SK-N-SH treated with all-trans-retinoic acid at 6 μM for 48 hours (cell line): Measurements from ENCODE around the gene SLFN11.
"Not testable (repeated sequence)": the region's sequence is repeated elsewhere in the genome, so short reads cannot be mapped to it uniquely, and the experiment has no call there.

ENCODE experiments used
- ATAC-seq: fragments of 200-7000 bp; cut with Tn5 transposase; 3 replicates; pipeline ENCODE4 v1.9.1; 2020; ENCODE audit warnings: mild to moderate bottlenecking, moderate library complexity
- ARNTL ChIP-seq: fragments of 450-650 bp; formaldehyde crosslinking; IDR thresholded peaks from 2 replicates; pipeline ENCODE4 v1.5.0; 2020; ENCODE audit warnings: low read depth, mild to moderate bottlenecking, moderate library complexity, borderline replicate concordance
- BACH2 ChIP-seq: fragments of 250-450 bp; sonication (Bioruptor Pico); IDR thresholded peaks from 2 replicates; pipeline ENCODE4 v1.9.0; 2021; ENCODE audit warnings: mild to moderate bottlenecking, borderline replicate concordance
- CSRNP3 ChIP-seq: fragments of 250-450 bp; sonication (Bioruptor Pico); IDR thresholded peaks from 2 replicates; pipeline ENCODE4 v1.5.1; 2021; ENCODE audit warnings: mild to moderate bottlenecking, moderate library complexity
- ESRRG ChIP-seq: fragments of 250-450 bp; sonication (Bioruptor Pico); IDR thresholded peaks from 2 replicates; pipeline ENCODE4 v1.6.1; 2021; ENCODE audit warnings: mild to moderate bottlenecking
- GLIS3 ChIP-seq: fragments of 250-450 bp; sonication (Bioruptor Pico); IDR thresholded peaks from 2 replicates; pipeline ENCODE4 v1.5.0; 2020; ENCODE audit warnings: mild to moderate bottlenecking, moderate library complexity
- OSR1 ChIP-seq: fragments of 250-450 bp; sonication (Bioruptor Pico); IDR thresholded peaks from 2 replicates; pipeline ENCODE4 v1.8.0; 2022; ENCODE audit warnings: moderate library complexity, mild to moderate bottlenecking, inconsistent platforms
- PATZ1 ChIP-seq: fragments of 250-450 bp; sonication (Bioruptor Pico); IDR thresholded peaks from 2 replicates; pipeline ENCODE4 v1.8.0; 2020; ENCODE audit warnings: mild to moderate bottlenecking, moderate library complexity, borderline replicate concordance
- POU6F1 ChIP-seq: fragments of 250-450 bp; sonication (Bioruptor Pico); IDR thresholded peaks from 2 replicates; pipeline ENCODE4 v1.8.0; 2021; ENCODE audit warnings: low read depth, mild to moderate bottlenecking, moderate library complexity, borderline replicate concordance
- PPARA ChIP-seq: fragments of 250-450 bp; sonication (Bioruptor Pico); IDR thresholded peaks from 2 replicates; pipeline ENCODE4 v1.5.0; 2020; ENCODE audit warnings: mild to moderate bottlenecking, borderline replicate concordance
- TCF4 ChIP-seq: fragments of 250-450 bp; sonication (Bioruptor Pico); IDR thresholded peaks from 2 replicates; pipeline ENCODE4 v1.8.0; 2021; ENCODE audit warnings: mild to moderate bottlenecking, moderate library complexity, borderline replicate concordance
- TSHZ2 ChIP-seq: fragments of 250-450 bp; sonication (Bioruptor Pico); IDR thresholded peaks from 2 replicates; pipeline ENCODE4 v1.5.0; 2020; ENCODE audit warnings: mild to moderate bottlenecking, moderate library complexity
- ZC3H10 ChIP-seq: fragments of 250-450 bp; sonication (Bioruptor Pico); IDR thresholded peaks from 2 replicates; pipeline ENCODE4 v1.5.1; 2021; ENCODE audit warnings: mild to moderate bottlenecking, moderate library complexity
- ZFP3 ChIP-seq: fragments of 250-450 bp; sonication (Bioruptor Pico); IDR thresholded peaks from 2 replicates; pipeline ENCODE4 v1.5.0; 2020; ENCODE audit warnings: mild to moderate bottlenecking, moderate library complexity
- ZNF565 ChIP-seq: fragments of 450-650 bp; formaldehyde crosslinking; conservative IDR thresholded peaks from 2 replicates; pipeline ENCODE4 v1.5.0; 2020; ENCODE audit warnings: low read depth, mild to moderate bottlenecking, moderate library complexity
- ZNF70 ChIP-seq: fragments of 450-650 bp; formaldehyde crosslinking; IDR thresholded peaks from 2 replicates; pipeline ENCODE4 v1.5.0; 2020; ENCODE audit warnings: mild to moderate bottlenecking, moderate library complexity
- ZNF8 ChIP-seq: fragments of 450-650 bp; formaldehyde crosslinking; IDR thresholded peaks from 2 replicates; pipeline ENCODE4 v1.5.0; 2020; ENCODE audit warnings: mild to moderate bottlenecking, moderate library complexity

Gene SLFN11

GRCh38 chr17:35373534-35373983 lies at the start of gene SLFN11:
Gene SLFN11, minus strand, starts transcription at chr17:35373621. Its CDS starts 9,814 bp downstream, at chr17:35363807.
- peak; percentile 56 for ATAC-seq
- TF ChIP-seq PPARA (CRISPR knock-in tag) = no peak
- no peak for TF ChIP-seq ZFP3 (CRISPR knock-in tag)
- no peak for TF ChIP-seq POU6F1 (CRISPR knock-in tag)
- no peak for TF ChIP-seq CSRNP3 (CRISPR knock-in tag)
- TF ChIP-seq OSR1 (CRISPR knock-in tag) = no peak
- no peak for TF ChIP-seq ZC3H10 (CRISPR knock-in tag)

GRCh38 chr17:35421069-35421468 lies 47.6 kb upstream of the SLFN11 start:
- ATAC-seq = not testable (repeated sequence)

GRCh38 chr17:35416659-35417058 lies 43.2 kb upstream of the SLFN11 start:
- TF ChIP-seq TCF4 = no peak
- no peak for TF ChIP-seq ESRRG
- TF ChIP-seq ZNF8 = no peak
- TF ChIP-seq ARNTL (CRISPR knock-in tag) = no peak
- no peak for TF ChIP-seq ZNF70 (CRISPR knock-in tag)
- no peak for TF ChIP-seq GLIS3 (CRISPR knock-in tag)
- TF ChIP-seq ZNF565 (CRISPR knock-in tag) = no peak
- TF ChIP-seq TSHZ2 (CRISPR knock-in tag) = no peak
- no peak for TF ChIP-seq ZFP3 (CRISPR knock-in tag)
- TF ChIP-seq PATZ1 = no peak
- ATAC-seq = no peak

GRCh38 chr17:35414707-35415106 lies 41.3 kb upstream of the SLFN11 start:
- ATAC-seq = not testable (repeated sequence)

- no peak for ATAC-seq
- TF ChIP-seq ZFP3 (CRISPR knock-in tag) (no peak), ZC3H10 (CRISPR knock-in tag) (no peak), TSHZ2 (CRISPR knock-in tag) (no peak), BACH2 (CRISPR knock-in tag) (no peak), TCF4 (no peak), CSRNP3 (CRISPR knock-in tag) (no peak), ZNF8 (no peak)
Measured at GRCh38 chr17:35414247-35414646, 40.8 kb upstream of the SLFN11 start.
